GM18870 (cell line): Measurements from ENCODE around the gene UPK3BL1.
"Not testable (repeated sequence)": the region's sequence is repeated elsewhere in the genome, so short reads cannot be mapped to it uniquely, and the experiment has no call there.

Source experiments
- ATAC-seq: cut with Tn5 transposase; IDR thresholded peaks from one replicate; pipeline ENCODE4 v1.9.1; 2021; ENCODE audit warnings: moderate library complexity; ENCODE audit not compliant: unreplicated experiment

The UPK3BL1 gene

GRCh38 chr7:102589857-102590256, 52.7 kb downstream of the UPK3BL1 start:
- ATAC-seq, result not testable (repeated sequence)
